NAMALWA (cell line): ENCODE data around the gene SORCS2.

Source experiments
- DNase-seq: peaks from one replicate; pipeline ENCODE4 v3.0.0-alpha.2; 2015; ENCODE audit warnings: low spot score

The SORCS2 gene

DNA sequence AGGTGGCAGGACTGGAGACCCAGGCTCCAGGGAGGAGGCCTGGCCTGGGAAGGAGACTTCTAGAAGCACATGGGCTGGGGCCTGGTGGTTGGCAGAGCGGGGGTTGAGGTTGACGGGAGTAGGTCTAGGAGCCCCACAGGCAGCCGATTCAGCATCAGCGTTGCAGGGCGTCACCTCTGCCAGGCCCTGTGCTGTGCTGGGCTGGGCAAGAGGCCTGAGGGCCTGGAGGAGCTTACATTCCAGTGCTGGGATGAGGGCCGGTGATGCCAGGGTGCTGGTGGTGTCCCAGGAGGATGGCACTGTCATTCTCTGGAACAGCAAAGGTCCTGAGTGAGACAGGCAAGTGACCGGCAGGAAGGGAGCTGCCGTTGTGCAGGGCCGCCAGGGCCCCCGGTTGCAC is 76.6 kb downstream of the SORCS2 start:
- DNase-seq, result no peak

GRCh38 chr4:7270121-7270520 is 77.8 kb downstream of the SORCS2 start:
- DNase-seq, result no peak

GRCh38 chr4:7272404-7272803 is 80.1 kb downstream of the SORCS2 start:
- DNase-seq, result no peak

DNA sequence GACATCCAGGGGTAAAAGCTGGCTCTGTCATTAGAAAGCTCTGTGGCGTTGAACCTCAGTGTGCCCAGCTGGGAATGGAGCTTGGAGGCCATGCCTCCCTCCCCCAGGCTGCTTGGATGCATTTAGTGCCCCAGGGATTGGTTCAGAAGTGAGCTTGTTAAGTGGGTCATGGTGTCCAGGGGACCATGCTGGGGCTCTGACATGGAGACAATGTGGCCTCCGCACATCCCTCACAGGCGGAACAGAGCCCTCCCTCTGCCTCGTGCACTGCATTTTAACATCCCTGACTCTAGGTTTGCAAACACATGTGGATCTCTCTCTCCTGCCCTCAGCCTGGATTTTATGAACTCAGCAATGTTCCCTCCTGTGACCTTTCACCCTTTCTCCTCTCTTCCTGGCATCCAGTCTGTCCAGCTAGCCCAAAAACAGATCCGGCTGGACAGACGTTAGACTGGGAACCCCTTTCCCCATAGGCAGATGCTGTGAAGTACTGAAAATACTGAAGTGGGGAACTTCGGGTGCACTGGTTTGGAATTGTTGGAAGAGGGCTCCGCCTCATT is 81.5 kb downstream of the SORCS2 start:
- no peak for DNase-seq

- no peak for DNase-seq
Observed at GRCh38 chr4:7275067-7275466, 82.7 kb downstream of the SORCS2 start.

DNA sequence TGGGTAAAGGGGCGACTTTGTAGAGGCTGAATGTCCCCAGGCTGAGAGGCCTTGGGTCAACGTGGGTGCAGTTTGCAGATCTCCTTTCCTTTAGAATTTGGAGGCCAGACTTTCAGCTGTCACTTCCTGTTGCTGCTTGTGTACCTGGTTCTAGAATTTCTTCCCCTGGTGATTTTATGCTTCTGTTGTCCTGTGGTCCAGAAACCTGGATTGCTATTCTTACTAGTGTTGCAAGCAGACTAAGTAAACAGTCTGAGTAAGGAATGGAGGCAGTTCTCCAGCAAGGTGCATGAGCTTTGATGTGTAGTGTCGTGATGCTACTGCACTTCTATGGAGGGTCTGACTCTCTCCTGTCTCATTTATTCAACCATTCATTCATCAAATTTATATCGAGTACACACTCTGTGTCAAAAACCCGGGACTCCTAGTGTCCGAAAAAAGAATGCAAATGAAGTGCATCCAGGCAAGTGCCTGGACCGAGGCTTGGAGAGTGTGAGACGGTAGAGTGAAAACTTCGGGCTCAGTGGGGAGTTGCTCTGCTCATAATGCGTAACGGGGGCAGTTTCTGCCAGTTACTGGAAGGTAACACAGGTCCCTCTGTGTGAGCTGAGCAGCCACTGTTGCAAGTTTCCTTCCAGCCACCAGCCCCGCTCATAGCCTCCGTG is 83.3 kb downstream of the SORCS2 start:
- DNase-seq, result no peak

GRCh38 chr4:7276515-7276914 is 84.2 kb downstream of the SORCS2 start:
- DNase-seq, result no peak

GRCh38 chr4:7278071-7278765 is 85.9 kb downstream of the SORCS2 start:
- no peak for DNase-seq

DNA sequence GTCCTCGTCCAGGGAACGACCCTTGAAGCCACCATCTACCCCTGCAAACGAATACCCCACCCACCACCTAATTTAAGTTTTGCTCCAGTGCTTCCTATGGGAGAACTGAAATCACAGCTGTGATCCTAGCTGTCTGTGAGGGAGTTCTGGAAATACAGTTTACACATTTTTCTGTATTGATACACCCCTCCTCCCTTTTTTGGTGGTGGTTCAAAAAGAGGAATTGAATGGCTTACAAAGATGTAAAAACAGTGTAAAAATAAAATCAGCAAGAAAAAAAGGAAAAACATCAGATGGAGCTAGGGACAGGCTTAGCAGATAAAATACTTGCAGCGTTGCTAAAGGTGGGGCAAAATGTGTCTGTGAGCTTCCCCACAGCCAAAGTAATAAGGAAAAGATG is 86.6 kb downstream of the SORCS2 start:
- DNase-seq, result no peak

DNA sequence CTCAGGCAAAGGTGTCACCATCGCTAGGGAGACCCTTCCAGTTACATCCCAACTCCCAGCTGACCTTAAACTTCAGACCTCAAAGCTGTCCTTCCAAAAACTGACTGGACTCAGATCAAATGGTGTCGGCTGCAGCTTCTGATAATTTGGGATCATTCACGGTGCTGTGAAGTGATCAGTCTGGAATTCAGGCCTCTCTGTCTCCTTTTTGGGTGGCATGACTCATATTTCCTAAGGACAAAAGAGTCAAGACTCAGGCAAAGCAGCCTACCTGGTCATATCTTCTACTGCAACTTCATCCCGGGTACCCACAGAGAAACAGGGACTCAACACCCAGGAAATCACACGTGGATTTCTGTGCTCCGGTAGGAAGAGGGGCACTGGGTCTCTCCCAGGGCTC is 87.6 kb downstream of the SORCS2 start:
- DNase-seq, result no peak

DNA sequence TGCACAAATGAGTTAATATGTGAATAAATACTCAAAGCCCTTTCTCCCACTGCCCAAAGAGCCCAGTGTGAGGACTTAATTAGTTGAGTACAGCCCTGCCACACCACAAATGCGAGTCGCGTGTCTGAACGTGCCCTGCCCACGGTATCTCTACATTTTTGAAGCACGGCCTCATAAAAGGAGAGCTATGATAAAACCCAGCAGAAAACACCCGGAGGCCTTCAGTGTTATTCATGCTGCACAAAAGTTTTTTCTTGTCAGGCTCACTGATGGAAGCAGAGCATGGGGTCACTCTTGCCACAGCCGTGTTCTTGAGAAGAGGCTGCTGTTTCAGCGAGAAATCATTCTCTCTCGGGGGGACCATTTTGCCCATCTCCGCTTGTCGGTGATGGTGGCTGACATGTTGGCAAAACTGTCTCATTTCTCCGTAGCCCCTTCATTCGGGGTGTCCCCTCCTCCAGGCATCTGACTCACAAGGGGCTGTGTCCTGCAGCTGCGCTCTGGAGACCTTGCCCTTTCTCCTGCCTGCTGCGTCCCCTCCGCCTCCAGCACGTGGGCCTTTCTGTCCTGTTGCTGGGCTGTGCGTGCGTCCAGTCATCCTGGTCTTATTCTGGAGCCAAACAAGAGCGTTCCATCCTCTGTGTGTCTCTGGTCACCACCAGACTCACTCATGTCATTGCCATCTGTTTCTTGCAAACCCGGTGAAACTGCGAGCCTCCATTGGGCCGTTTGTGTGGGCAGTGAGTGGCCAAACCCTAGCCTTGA is 88.8 kb downstream of the SORCS2 start:
- DNase-seq, result no peak

GRCh38 chr4:7281691-7282665 is 89.6 kb downstream of the SORCS2 start:
- no peak for DNase-seq

DNA sequence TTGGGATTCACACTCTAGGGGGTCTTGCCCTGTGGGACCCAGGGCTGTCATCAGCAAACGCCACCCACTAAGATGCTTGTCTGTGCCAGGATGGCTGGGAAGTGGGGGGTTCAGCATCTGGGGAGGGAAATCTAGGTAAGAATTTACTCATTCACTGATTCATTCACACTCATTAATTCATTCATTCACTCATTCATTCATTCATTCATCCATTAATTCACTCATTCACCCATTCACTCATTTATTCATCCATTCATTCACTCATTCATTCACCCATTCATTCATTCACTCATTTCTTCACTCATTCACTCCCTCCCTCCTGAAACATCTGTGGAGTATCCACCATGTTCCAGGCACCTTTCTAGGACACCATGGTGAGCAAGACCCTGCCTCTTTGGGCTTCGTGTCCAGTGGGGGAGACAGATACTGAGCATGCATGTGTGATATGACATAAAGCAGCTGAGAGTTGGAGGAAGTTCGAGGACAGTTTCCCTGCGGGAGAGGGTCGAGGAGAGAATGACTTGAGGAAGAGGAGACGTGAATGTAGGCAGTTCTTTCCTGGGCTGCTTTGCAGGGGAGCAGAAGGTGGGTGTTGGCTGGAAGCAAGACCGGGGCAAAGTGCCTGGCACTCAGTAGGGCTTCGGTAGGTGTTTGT is 90.6 kb downstream of the SORCS2 start:
- no peak for DNase-seq

- no peak for DNase-seq
Observed at GRCh38 chr4:7285244-7286094, 93.1 kb downstream of the SORCS2 start.

DNA sequence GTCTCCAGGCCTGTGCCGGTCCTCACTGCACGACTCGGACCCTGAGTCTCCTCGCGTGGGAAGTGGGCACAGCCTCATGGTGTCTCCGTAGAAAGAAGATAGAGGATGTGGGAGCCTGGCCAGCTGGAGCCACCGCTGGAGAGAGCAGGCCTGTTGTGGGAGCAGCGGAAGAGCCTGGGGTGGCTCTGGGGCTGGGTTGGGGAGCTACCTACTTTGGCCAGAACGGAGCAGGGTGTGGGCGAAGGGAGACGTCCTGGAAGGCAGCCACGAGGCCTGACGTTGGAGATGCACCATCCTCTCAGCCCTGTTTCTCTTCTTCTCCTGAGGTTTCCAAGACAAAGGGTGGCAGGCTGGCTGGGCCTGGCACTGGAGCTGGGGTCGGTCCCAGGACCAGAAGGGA is 93.8 kb downstream of the SORCS2 start:
- DNase-seq, result no peak

DNA sequence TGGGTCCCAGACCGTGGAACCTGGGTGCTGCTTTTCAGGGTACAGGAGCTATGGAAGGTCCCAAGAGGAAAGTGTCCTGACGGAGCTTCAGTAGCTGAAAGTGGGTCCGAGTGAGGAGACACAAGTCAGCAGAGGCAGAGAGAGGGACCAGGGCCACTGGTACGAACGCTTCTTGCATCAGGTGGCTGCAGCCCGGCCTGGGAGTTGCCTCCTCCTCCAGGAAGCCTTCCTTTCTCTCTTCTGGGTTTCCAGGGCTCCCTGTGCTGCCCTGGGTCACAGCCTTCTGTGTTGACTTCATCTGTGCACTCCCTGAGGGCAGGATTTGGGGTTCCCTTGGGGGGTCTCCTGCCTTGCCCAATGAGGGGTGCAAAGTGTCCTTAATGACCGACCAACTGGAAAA is 94.5 kb downstream of the SORCS2 start:
- DNase-seq, result no peak

- no peak for DNase-seq
Observed at GRCh38 chr4:7287274-7287917, 95.1 kb downstream of the SORCS2 start.

GRCh38 chr4:7287918-7288280 is 95.6 kb downstream of the SORCS2 start:
- no peak for DNase-seq

GRCh38 chr4:7288751-7289523 is 96.6 kb downstream of the SORCS2 start:
- DNase-seq, result no peak
